Neural crest cell (in vitro differentiated cells): ENCODE data around the gene GJD3. TPM values are rescaled to one million over a fixed set of nuclear protein-coding genes. Genes with fewer than 3 reads are reported as not detected.
A peak's percentile ranks its signal among the peaks of the same experiment; 100 is the strongest.

Experiments used
- DNase-seq: peaks from one replicate; pipeline ENCODE4 v3.0.0; 2021; ENCODE audit warnings: low read depth, mixed read lengths, low spot score
- H3K27ac Mint-ChIP-seq: one replicate; pipeline ENCODE4 v1.8.0; 2021; ENCODE audit warnings: mild to moderate bottlenecking, mixed read lengths; ENCODE audit not compliant: unreplicated experiment
- H3K27me3 Mint-ChIP-seq: 2 replicates; pipeline ENCODE4 v1.8.0; 2021; ENCODE audit warnings: low read depth, mild to moderate bottlenecking, mixed read lengths
- H3K36me3 Mint-ChIP-seq: 2 replicates; pipeline ENCODE4 v1.8.0; 2021; ENCODE audit warnings: low read depth, mild to moderate bottlenecking, mixed read lengths
- H3K4me1 Mint-ChIP-seq: 2 replicates; pipeline ENCODE4 v1.8.0; 2021; ENCODE audit warnings: mixed read lengths
- H3K4me3 Mint-ChIP-seq: one replicate; pipeline ENCODE4 v1.8.0; 2021; ENCODE audit warnings: mild to moderate bottlenecking, mixed read lengths
- H3K9me3 Mint-ChIP-seq: 2 replicates; pipeline ENCODE4 v1.8.0; 2021; ENCODE audit warnings: mixed read lengths
- total RNA-seq: library from RNA; stranded (reverse); gene quantifications from 2 replicates; pipeline ENCODE4 v1.2.1, GENCODE V29; 2021
- TF ChIP-seq, protein P1 (sequence below): fragments of 200-600 bp; sonication (generic); conservative IDR thresholded peaks from 2 replicates; pipeline ENCODE4 v1.5.0; 2021; ENCODE audit warnings: antibody characterized with exemption, mild to moderate bottlenecking

Gene GJD3
- total RNA-seq, 1 donor from 2014 or later, result not detected

DNA sequence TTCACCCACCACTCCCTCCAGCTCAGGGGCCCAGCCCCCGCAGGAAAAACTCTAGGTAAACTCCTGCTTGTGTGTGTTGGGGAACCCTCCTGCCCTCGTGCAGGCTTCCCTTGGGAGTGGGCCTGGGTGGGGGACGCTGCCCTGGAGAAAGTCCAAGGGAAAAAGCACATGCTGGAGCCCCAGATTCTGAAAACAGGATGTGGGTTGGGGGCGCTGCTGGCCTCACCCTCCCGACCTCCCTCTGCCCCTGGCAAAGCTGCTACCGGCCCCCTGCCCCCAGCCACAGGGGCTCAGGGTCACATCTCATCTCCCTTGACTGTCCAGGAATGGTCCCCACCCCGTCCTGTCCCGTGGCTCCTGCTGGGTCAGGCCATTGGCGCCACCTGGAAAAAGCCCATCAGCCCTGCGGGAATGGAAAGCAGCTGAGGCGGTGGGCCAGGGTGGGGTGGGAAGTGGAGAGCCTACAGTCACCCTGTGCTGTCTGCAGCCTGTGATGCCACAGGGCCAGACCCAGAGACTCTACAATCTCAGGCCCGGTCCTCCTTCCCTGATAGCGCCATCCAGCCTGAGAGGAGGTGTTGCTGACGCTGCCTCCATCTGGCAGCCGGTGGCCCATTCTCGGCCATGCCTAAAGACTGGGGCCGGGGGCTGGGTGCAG, 2.5 kb upstream of the GJD3 start:
- DNase-seq, result no peak
- Mint-ChIP-seq H3K27me3 (peaks cover 30% of the 10 kb centered on the region), H3K36me3 (no peaks in the 10 kb centered on the region), H3K4me1 (peaks cover 4% of the 10 kb centered on the region), H3K9me3 (peaks cover 2% of the 10 kb centered on the region), H3K27ac (no peak overlapping the region), H3K4me3 (no peak overlapping the region)
- TF ChIP-seq, protein P1, sequence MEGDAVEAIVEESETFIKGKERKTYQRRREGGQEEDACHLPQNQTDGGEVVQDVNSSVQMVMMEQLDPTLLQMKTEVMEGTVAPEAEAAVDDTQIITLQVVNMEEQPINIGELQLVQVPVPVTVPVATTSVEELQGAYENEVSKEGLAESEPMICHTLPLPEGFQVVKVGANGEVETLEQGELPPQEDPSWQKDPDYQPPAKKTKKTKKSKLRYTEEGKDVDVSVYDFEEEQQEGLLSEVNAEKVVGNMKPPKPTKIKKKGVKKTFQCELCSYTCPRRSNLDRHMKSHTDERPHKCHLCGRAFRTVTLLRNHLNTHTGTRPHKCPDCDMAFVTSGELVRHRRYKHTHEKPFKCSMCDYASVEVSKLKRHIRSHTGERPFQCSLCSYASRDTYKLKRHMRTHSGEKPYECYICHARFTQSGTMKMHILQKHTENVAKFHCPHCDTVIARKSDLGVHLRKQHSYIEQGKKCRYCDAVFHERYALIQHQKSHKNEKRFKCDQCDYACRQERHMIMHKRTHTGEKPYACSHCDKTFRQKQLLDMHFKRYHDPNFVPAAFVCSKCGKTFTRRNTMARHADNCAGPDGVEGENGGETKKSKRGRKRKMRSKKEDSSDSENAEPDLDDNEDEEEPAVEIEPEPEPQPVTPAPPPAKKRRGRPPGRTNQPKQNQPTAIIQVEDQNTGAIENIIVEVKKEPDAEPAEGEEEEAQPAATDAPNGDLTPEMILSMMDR, result no peak

DNA sequence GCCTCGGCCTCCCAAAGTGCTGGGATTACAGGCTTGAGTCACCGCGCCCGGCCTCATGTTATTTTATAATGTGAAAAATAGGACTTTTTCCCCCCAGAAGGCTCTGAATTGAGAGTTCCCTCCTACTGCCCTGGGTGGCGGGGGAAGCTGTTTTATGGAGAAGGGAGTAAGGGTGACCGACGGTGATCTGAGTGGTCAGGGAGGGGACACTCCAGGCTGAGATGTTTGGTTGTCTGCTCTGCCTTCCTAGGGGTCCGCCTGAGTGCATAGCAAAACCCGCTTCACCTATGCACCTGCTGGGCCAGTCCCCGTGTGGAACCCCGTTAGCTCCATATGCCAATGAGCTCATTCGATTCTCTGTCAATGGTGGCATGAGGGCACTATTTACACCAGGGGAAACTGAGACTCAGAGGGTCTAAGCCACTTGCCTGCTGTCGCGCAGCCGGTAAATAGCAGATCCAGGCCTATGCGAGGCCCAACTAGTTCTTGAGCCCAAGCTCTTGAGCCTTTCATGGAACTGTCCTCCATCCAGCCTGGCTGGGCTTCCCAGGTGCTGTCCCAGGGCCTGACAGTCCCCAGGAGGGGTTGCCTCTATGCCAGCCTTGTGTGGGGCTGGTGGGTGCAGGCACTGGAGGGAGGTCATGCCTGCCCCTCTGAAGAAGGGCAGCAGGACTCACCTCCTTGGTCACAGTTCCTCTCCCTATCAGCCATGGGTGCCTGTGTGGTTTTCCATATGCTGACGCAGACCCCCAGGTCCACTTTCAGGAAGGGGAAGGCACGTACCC, 1.7 kb upstream of the GJD3 start:
- Mint-ChIP-seq H3K9me3 (peaks cover under 1% of the 10 kb centered on the region), H3K27ac (no peak overlapping the region), H3K4me3 (peak overlapping the region; percentile 56), H3K27me3 (peaks cover 33% of the 10 kb centered on the region), H3K36me3 (no peaks in the 10 kb centered on the region), H3K4me1 (peaks cover 4% of the 10 kb centered on the region)
- no peak for DNase-seq
- TF ChIP-seq, protein P1, result no peak

DNA sequence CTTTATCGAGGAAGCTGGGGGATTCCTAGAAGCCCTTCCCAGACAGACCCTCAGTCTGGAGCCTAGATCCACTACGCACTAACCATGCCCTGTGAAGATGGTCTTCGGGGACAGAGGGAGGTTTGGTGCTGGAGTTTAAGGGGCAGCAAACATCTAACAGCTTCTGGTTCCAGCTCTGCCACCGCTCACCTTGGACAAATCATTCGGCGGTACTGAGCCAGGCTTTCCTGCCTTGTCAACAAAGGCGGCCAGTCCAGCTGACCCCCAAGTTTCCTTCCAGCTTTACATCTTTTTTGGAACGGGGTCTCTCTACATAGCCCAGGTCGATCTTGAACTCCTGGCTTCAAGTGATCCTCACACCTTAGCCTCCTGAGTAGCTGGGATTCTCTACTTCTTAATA, 369 bp upstream of the GJD3 start:
- H3K27ac Mint-ChIP-seq, result no peak overlapping the region
- TF ChIP-seq, protein P1, result no peak

DNA sequence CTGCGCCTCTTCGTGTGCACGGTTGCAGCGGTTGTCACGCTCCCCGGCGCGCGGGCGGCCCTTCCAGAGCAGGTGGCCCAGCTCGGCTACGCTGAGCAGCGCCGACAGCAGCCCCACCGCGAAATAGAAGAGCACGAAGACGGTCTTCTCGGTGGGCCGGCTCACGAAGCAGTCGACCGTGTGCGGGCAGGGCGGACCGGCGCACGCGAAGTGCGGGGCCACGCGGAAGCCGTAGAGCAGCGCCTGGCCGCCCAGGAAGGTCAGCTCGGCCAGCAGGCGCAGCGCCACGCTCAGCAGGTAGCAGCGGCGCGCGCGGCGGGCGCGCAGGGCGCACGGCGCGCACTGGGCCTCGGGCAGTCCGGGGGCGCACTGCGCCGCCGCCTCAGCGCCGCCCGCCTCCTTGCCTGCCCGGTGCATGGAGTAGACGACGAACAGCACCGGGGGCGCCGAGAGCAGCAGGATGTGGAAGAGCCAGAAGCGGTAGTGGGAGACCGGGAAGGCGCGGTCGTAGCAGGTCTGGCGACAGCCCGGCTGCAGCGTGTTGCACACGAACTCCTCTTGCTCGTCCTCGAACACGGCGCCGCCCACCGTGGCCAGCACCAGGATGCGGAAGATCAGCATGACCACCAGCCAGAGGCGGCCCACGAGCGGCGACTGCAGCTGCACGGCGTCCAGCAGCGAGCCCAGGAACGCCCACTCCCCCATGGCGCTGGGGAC, 1.3 kb downstream of the GJD3 start:
- no peaks in the 10 kb centered on the region for H3K9me3 Mint-ChIP-seq
- H3K27me3 Mint-ChIP-seq, result peaks cover 50% of the 10 kb centered on the region
- TF ChIP-seq, protein P1, result no peak
- H3K27ac Mint-ChIP-seq, result no peak overlapping the region
- DNase-seq, result no peak
- peak overlapping the region; percentile 76 for H3K4me3 Mint-ChIP-seq
- no peaks in the 10 kb centered on the region for H3K36me3 Mint-ChIP-seq
- H3K4me1 Mint-ChIP-seq, result peaks cover 9% of the 10 kb centered on the region

More for the DNA sequence above, 369 bp upstream of the GJD3 start:
- no peaks in the 10 kb centered on the region for H3K9me3 Mint-ChIP-seq
- H3K4me1 Mint-ChIP-seq, result peaks cover 4% of the 10 kb centered on the region
- H3K36me3 Mint-ChIP-seq, result no peaks in the 10 kb centered on the region
- H3K4me3 Mint-ChIP-seq, result peak overlapping the region; percentile 69
- H3K27me3 Mint-ChIP-seq, result peaks cover 44% of the 10 kb centered on the region
- DNase-seq, result no peak

DNA sequence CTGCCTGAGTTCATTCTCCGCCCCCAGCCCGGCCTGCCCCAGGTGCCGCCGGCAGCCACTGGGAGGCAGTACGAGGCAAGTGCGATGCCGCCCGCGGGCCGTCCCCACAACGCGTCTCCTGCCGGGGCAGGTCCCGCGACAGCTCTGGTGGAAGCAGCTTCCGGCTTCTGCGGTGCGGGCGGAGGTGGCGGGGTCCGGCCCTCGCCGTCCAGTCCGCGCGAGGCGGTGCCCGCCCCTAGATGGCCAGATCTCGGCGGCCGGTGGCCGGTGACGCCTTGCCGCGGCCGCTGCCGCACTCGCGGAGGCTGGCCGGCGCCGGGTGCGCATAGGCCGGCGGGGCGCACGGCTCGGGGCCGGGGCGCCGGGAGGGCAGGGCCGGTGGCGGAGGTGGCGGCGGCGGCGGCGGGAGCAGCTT, 1.8 kb downstream of the GJD3 start:
- no peaks in the 10 kb centered on the region for H3K36me3 Mint-ChIP-seq
- no peaks in the 10 kb centered on the region for H3K9me3 Mint-ChIP-seq
- DNase-seq, result peak; percentile 74
- peaks cover 10% of the 10 kb centered on the region for H3K4me1 Mint-ChIP-seq
- no peak overlapping the region for H3K27ac Mint-ChIP-seq
- H3K27me3 Mint-ChIP-seq, result peaks cover 50% of the 10 kb centered on the region
- H3K4me3 Mint-ChIP-seq, result peak overlapping the region; percentile 72
- TF ChIP-seq, protein P1, result peak; percentile 73
